ENCODE measurements around the gene ACVR1. TPM values are rescaled to one million over a fixed set of nuclear protein-coding genes. Genes with fewer than 3 reads are reported as not detected.
"Not testable (repeated sequence)": the region's sequence is repeated elsewhere in the genome, so short reads cannot be mapped to it uniquely, and the experiment has no call there.

The ACVR1 gene
- total RNA-seq, 4 donors from 2014 or later = 4.7 to 18.7 (median 10.3) TPM

DNA sequence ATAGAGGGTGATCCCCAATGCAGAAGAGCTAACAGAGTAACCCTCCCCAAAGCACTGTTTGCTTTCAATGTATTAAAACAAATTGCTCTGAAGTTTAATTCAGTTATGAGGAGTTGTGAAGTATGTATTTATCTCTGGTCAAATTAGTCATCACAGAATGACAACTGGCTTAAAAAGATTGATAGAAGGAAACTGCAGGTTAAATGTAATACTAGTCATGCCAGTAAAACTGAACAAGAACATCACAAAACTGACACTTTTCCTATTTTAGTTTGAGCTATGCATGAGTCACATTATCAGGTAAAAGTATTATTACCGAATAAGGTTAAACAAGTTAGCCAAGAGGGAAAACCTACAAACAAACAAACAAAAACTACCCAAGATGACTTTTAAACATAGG, 148.4 kb downstream of the ACVR1 start:
- Histone ChIP-seq H3K9me3 (peaks cover 0 to 15% (median 13%) of the 10 kb centered on the region in 3 donors), H3K4me3 (no peak overlapping the region), H3K27me3 (no peaks in the 10 kb centered on the region), H3K4me1 (peaks cover 0 to 8% (median 0%) of the 10 kb centered on the region in 3 donors), H3K36me3 (peaks cover 0 to 42% (median 0%) of the 10 kb centered on the region in 3 donors), H3K27ac (no peak overlapping the region)
- 48 to 63% methylated on average over 1 of the region's 1 CpG for WGBS, 2 donors
- intact Hi-C loops (cut with DNase I) = no loop called here
- TF ChIP-seq POLR2A (IDR thresholded peaks at IDR 0.05) = no peak
- TF ChIP-seq, protein P1, sequence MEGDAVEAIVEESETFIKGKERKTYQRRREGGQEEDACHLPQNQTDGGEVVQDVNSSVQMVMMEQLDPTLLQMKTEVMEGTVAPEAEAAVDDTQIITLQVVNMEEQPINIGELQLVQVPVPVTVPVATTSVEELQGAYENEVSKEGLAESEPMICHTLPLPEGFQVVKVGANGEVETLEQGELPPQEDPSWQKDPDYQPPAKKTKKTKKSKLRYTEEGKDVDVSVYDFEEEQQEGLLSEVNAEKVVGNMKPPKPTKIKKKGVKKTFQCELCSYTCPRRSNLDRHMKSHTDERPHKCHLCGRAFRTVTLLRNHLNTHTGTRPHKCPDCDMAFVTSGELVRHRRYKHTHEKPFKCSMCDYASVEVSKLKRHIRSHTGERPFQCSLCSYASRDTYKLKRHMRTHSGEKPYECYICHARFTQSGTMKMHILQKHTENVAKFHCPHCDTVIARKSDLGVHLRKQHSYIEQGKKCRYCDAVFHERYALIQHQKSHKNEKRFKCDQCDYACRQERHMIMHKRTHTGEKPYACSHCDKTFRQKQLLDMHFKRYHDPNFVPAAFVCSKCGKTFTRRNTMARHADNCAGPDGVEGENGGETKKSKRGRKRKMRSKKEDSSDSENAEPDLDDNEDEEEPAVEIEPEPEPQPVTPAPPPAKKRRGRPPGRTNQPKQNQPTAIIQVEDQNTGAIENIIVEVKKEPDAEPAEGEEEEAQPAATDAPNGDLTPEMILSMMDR (IDR thresholded peaks at IDR 0.05) = no peak
- DNase-seq = no peak

DNA sequence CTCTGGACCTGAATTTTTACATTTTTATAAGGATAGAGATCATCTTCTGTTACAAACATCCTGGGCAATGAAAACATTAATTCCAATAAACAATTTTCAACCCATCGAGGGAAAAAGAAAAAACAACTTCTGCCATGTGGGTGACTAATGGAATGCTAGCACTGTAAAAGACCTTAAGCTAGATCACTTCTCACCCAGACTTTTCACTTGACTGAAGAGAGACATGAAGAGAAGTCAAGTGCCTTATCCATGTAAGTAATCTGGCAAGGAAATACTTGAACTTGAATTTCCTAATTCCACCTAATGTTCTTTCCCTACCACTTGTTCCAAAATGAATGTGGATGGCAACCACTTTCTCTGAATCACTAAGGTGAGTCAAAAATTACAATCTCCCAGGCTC, 149.2 kb downstream of the ACVR1 start:
- Histone ChIP-seq H3K27me3 (no peaks in the 10 kb centered on the region), H3K9me3 (peaks cover 0 to 22% (median 17%) of the 10 kb centered on the region in 3 donors), H3K36me3 (peaks cover 0 to 35% (median 0%) of the 10 kb centered on the region in 3 donors), H3K4me1 (peaks cover 0 to 8% (median 0%) of the 10 kb centered on the region in 3 donors), H3K4me3 (no peak overlapping the region), H3K27ac (no peak overlapping the region)
- DNase-seq = no peak
- intact Hi-C loops (cut with DNase I) = no loop called here
- WGBS, 2 donors = 68 to 89% methylated on average over 1 of the region's 1 CpG
- TF ChIP-seq, protein P1 (IDR thresholded peaks at IDR 0.05) = no peak
- no peak for TF ChIP-seq POLR2A (IDR thresholded peaks at IDR 0.05)

DNA sequence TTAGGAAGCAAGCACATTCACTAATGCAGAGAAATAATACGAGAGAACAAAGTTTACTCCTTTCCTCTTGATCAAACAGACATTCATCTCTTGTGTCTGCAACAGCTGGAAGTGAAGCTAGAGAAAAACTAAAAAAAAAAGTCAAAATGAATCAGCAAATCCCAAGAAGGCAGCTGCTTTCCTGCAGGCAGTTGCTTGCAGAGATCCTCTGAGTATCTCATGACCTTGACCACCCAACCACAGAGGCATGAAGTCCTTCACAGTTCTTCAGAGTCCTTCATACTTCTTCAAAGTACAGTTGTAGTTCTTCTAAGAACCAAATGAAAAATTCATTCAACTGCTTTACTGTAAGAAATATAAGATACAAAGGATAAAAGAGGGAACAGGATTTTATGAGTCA, 150.3 kb downstream of the ACVR1 start:
- peaks cover 0 to 8% (median 0%) of the 10 kb centered on the region in 3 donors for H3K4me1 ChIP-seq
- H3K4me3 ChIP-seq = no peak overlapping the region
- TF ChIP-seq, protein P1 (IDR thresholded peaks at IDR 0.05) = no peak
- TF ChIP-seq POLR2A (IDR thresholded peaks at IDR 0.05) = no peak
- H3K36me3 ChIP-seq = peaks cover 0 to 33% (median 0%) of the 10 kb centered on the region in 3 donors
- 81 to 95% methylated on average over 1 of the region's 1 CpG for WGBS, 2 donors
- H3K27ac ChIP-seq = no peak overlapping the region
- no peak for DNase-seq
- intact Hi-C loops (cut with DNase I) = no loop called here
- peaks cover 0 to 33% (median 23%) of the 10 kb centered on the region in 3 donors for H3K9me3 ChIP-seq
- H3K27me3 ChIP-seq = no peaks in the 10 kb centered on the region

DNA sequence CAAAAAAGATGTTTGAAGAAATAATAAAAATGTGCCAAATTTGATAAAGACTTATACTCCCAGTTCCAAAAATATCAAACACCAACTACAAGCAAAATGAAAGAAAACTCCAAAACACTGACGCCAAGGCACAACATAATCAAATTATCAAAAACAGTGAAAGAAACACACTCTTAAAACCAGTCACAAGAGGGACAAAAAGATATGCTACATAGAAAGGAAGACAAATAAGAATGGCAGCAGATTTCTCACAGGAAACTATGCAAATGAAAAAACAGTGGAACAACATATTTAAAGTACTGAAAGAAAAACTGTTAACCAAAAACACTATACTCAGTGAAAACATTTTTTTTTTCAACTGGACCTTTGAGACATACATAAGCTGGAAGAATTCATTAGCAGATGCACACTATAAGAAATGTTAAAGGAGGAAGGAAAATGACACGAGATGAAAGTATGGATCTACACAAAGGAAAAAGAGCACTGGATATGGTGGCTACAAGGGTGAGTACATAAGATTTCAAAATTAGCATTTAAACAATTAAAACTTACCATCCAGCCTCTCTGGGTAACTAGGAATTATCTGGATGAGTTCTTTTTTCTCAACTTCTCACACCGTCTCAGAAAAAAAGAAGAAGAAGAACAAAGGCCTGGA, 153.4 kb downstream of the ACVR1 start:
- 80 to 95% methylated on average over 3 of the region's 3 CpGs for WGBS, 2 donors
- Histone ChIP-seq H3K27ac (no peak overlapping the region), H3K36me3 (peaks cover 0 to 37% (median 0%) of the 10 kb centered on the region in 3 donors), H3K9me3 (peaks cover 0 to 40% (median 23%) of the 10 kb centered on the region in 3 donors), H3K4me1 (peaks cover 0 to 6% (median 0%) of the 10 kb centered on the region in 3 donors), H3K4me3 (no peak overlapping the region), H3K27me3 (no peaks in the 10 kb centered on the region)
- no peak for DNase-seq
- TF ChIP-seq, protein P1 (IDR thresholded peaks at IDR 0.05) = no peak
- TF ChIP-seq POLR2A (IDR thresholded peaks at IDR 0.05) = no peak
- intact Hi-C loops (cut with DNase I) = no loop called here

DNA sequence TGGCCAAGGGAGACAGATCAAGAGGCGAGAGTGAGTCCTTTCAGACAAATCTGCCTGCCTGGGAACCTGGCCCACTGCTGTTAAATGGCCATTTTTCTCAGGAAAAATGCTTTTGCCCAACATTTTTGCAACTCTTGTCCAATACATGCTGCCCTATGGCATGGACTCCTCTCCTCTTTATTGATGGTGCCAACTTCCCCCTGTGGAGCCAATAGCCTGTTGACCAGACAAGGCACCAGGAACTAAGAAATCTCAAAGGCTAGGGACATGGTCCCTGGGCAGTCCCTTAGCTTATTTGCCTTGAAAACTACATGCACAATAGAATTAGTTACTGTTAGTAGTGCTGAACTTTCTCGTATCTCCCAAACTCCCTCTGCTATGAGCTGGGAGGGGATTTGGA, 155.6 kb downstream of the ACVR1 start:
- no peaks in the 10 kb centered on the region for H3K4me1 ChIP-seq

DNA sequence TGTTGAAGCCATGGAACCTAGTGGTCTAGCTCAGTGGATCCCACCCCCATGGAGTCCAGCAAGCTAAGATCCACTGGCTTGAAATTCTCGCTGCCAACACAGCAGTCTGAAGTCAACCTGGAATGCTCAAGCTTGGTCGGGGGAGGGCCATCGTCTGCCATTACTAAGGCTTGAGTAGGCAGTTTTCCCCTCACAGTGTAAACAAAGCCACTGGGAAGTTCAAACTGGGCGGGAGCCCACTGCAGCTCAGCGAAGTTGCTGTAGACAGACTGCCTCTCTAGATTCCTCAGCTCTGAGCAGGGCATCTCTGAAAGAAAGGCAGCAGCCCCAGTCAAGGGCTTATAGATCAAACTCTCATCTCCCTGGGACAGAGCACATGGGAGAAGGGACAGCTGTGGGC, 171.5 kb downstream of the ACVR1 start:
- intact Hi-C loops (cut with DNase I); H3K4me3 ChIP-seq; DNase-seq; H3K27me3 ChIP-seq; H3K27ac ChIP-seq; H3K4me1 ChIP-seq; H3K36me3 ChIP-seq: not testable (repeated sequence)
- 81% methylated on average over 5 of the region's 5 CpGs; no CpG with 5 or more reads in 1 of the 2 donors for WGBS, 2 donors
- peaks cover 0 to 15% (median 0%) of the 10 kb centered on the region in 3 donors for H3K9me3 ChIP-seq

More for the DNA sequence above, 155.6 kb downstream of the ACVR1 start:
- no peaks in the 10 kb centered on the region for H3K27me3 ChIP-seq
- 92 to 93% methylated on average over 2 of the region's 2 CpGs for WGBS, 2 donors
- no peak overlapping the region for H3K4me3 ChIP-seq
- no peak for DNase-seq
- H3K36me3 ChIP-seq = peaks cover 0 to 43% (median 0%) of the 10 kb centered on the region in 3 donors
- H3K27ac ChIP-seq = no peak overlapping the region
- intact Hi-C loops (cut with DNase I) = no loop called here
- no peak for TF ChIP-seq POLR2A (IDR thresholded peaks at IDR 0.05)
- TF ChIP-seq, protein P1 (IDR thresholded peaks at IDR 0.05) = no peak
- peaks cover 0 to 40% (median 23%) of the 10 kb centered on the region in 3 donors for H3K9me3 ChIP-seq

DNA sequence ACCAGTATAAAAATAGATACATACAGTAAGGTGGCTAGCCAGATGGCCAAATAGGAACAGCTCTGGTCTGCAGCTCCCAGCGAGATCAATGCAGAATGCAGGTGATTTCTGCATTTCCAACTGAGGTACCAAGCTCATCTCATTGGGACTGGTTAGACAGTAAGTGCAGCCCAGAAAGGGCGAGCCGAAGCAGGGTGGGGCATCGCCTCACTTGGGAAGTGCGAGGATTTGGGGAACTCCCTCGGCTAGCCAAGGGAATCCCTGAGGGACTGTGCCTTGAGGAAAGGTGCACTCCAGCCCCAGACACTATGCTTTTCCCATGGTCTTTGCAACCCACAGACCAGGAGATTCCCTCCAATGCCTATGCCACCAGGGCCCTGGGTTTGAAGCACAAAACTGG, 172.0 kb downstream of the ACVR1 start:
- H3K27me3 ChIP-seq; intact Hi-C loops (cut with DNase I); H3K27ac ChIP-seq; H3K4me3 ChIP-seq; DNase-seq; H3K4me1 ChIP-seq; H3K36me3 ChIP-seq: not testable (repeated sequence)
- WGBS, 2 donors = 91 to 93% methylated on average over 6 of the region's 6 CpGs
- peaks cover 0 to 15% (median 0%) of the 10 kb centered on the region in 3 donors for H3K9me3 ChIP-seq

Data from esophagus squamous epithelium (tissue), 5 donors.